ENCODE data around the gene MAOB. TPM values are rescaled to one million over a fixed set of nuclear protein-coding genes. Genes with fewer than 3 reads are reported as not detected.
"Not testable (repeated sequence)": the region's sequence is repeated elsewhere in the genome, so short reads cannot be mapped to it uniquely, and the experiment has no call there.

MAOB gene
- under 0.01 and 0.13 TPM in 2 replicates for total RNA-seq

DNA sequence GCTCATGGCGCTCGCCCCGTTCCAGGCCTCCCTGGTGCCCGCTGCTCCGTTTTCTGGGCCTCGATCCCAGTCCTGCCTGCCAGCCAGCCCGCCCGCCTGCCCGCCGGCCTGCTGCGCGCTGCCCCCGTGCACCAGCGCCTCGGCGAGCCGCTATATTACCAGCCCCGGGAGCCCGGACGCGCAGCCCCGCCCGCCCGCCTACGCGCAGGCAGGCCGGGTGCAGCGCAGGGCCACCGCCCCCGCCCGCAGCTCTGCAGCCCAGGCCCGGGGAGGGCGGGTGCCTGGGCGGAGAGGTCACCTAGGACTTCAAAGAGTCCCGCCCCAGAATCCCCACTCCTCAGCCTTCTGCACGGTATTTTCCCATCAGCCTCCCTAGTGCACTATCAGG is at the start of gene MAOB:
TSS of gene MAOB (minus strand) at position 157 of the 388 bp plus-strand sequence. CDS start at position 6, 151 bp downstream.
- FAIRE-seq: no peak
- H3K4me3 ChIP-seq (ENCODE audit: low read depth, low read length): peak within 1 kb of the TSS; percentile 22
- TF ChIP-seq CTCF (IDR thresholded peaks at IDR 0.05; ENCODE audit: insufficient read depth, low read length, severe bottlenecking): no peak

DNA sequence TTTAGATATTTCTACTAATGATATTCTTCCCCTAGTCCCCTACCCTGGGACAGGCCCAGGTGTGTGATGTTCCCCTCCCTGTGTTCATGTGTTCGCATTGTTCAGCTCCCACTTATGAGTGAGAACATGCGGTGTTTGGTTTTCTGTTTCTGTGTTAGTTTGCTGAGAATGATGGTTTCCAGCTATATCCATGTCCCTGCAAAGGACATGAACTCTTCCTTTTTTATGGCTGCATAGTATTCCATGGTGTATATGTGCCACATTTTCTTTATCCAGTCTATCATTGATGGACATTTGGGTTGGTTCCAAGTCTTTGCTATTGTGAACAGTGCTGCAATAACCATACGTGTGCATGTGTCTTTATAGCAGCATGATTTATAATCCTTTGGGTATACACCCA is 39.8 kb upstream of the MAOB start:
- not testable (repeated sequence) for H3K4me3 ChIP-seq (ENCODE audit: low read depth, low read length); DNase-seq (ENCODE audit: low read depth); FAIRE-seq; H3K36me3 ChIP-seq (ENCODE audit: control insufficient read depth, insufficient read depth, low read length); H3K27me3 ChIP-seq (ENCODE audit: control insufficient read depth, insufficient read depth, low read length)

More for the DNA sequence above, at the start of gene MAOB:
- no peak for DNase-seq (ENCODE audit: low read depth)
- no peaks in the 10 kb centered on the region for H3K27me3 ChIP-seq (ENCODE audit: control insufficient read depth, insufficient read depth, low read length)
- H3K36me3 ChIP-seq (ENCODE audit: control insufficient read depth, insufficient read depth, low read length): no peaks in the 10 kb centered on the region

DNA sequence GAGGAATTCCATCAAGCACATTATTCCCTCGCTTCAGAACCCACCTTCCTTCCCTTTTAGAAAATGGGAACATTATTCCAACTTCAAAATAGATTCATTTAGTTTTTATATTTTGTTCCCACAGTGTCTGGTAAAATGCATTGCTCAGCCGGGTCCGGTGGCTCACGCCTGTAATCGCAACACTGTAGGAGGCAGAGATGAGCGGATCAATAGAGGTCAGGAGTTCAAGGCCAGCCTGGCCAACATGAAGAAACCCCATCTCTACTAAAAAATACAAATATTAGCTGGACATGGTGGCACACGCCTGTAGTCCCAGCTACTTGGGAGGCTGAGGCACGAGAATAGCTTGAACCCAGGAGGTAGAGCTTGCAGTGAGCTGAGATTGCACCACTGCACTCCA is 28.5 kb upstream of the MAOB start:
- not testable (repeated sequence) for FAIRE-seq; H3K36me3 ChIP-seq (ENCODE audit: control insufficient read depth, insufficient read depth, low read length); DNase-seq (ENCODE audit: low read depth); H3K27me3 ChIP-seq (ENCODE audit: control insufficient read depth, insufficient read depth, low read length); H3K4me3 ChIP-seq (ENCODE audit: low read depth, low read length)

- FAIRE-seq: no peak
- TF ChIP-seq CTCF (IDR thresholded peaks at IDR 0.05; ENCODE audit: insufficient read depth, low read length, severe bottlenecking): no peak
Observed at GRCh38 chrX:43910012-43910411, 27.8 kb upstream of the MAOB start.

DNA sequence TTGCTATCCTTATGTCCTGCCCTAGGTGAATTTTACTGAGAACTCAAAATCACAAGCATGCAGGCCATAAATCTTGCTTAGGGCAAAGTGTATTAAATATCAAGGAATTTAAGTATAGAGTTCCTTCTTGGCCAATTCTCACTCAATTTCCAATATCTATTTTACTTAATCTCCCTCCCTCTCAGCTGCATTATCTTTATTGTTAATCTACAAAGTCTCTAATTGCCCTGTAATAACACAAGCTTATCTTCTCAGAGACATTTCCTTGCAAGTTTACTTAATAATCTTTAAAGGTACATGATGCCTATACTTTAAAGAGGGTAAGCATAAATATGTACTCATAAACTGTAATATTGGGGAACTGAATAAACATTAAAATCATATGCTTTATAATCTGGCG is 26.9 kb upstream of the MAOB start:
- Histone ChIP-seq H3K4me3 (ENCODE audit: low read depth, low read length) (no peak overlapping the region), H3K27me3 (ENCODE audit: control insufficient read depth, insufficient read depth, low read length) (no peaks in the 10 kb centered on the region), H3K36me3 (ENCODE audit: control insufficient read depth, insufficient read depth, low read length) (no peaks in the 10 kb centered on the region)
- FAIRE-seq (no peak), DNase-seq (ENCODE audit: low read depth) (no peak)
- no peak for TF ChIP-seq CTCF (IDR thresholded peaks at IDR 0.05; ENCODE audit: insufficient read depth, low read length, severe bottlenecking)

More at GRCh38 chrX:43910012-43910411, 27.8 kb upstream of the MAOB start:
- Histone ChIP-seq H3K27me3 (ENCODE audit: control insufficient read depth, insufficient read depth, low read length) (no peaks in the 10 kb centered on the region), H3K4me3 (ENCODE audit: low read depth, low read length) (no peak overlapping the region), H3K36me3 (ENCODE audit: control insufficient read depth, insufficient read depth, low read length) (no peaks in the 10 kb centered on the region)
- DNase-seq (ENCODE audit: low read depth): no peak

GRCh38 chrX:43899878-43900815 is 17.9 kb upstream of the MAOB start:
- no peak for TF ChIP-seq CTCF (IDR thresholded peaks at IDR 0.05; ENCODE audit: insufficient read depth, low read length, severe bottlenecking)
- H3K36me3 ChIP-seq (ENCODE audit: control insufficient read depth, insufficient read depth, low read length): no peaks in the 10 kb centered on the region
- FAIRE-seq (no peak), DNase-seq (ENCODE audit: low read depth) (no peak)
- no peaks in the 10 kb centered on the region for H3K27me3 ChIP-seq (ENCODE audit: control insufficient read depth, insufficient read depth, low read length)
- no peak overlapping the region for H3K4me3 ChIP-seq (ENCODE audit: low read depth, low read length)
